NT2/D1 (cell line): ENCODE results near the gene TOMM20.

Experiments
- SUZ12 ChIP-seq: IDR thresholded peaks from 2 replicates; pipeline ENCODE4 v1.6.1; 2011; ENCODE audit not compliant: insufficient read length, insufficient read depth; ENCODE audit errors: extremely low read depth
- YY1 ChIP-seq: IDR thresholded peaks from 2 replicates; pipeline ENCODE4 v1.6.1; 2011; ENCODE audit not compliant: insufficient read length, insufficient read depth
- ZNF274 ChIP-seq: IDR thresholded peaks from 2 replicates; pipeline ENCODE4 v1.6.1; 2011; ENCODE audit warnings: mild to moderate bottlenecking, low read depth, low read length

DNA sequence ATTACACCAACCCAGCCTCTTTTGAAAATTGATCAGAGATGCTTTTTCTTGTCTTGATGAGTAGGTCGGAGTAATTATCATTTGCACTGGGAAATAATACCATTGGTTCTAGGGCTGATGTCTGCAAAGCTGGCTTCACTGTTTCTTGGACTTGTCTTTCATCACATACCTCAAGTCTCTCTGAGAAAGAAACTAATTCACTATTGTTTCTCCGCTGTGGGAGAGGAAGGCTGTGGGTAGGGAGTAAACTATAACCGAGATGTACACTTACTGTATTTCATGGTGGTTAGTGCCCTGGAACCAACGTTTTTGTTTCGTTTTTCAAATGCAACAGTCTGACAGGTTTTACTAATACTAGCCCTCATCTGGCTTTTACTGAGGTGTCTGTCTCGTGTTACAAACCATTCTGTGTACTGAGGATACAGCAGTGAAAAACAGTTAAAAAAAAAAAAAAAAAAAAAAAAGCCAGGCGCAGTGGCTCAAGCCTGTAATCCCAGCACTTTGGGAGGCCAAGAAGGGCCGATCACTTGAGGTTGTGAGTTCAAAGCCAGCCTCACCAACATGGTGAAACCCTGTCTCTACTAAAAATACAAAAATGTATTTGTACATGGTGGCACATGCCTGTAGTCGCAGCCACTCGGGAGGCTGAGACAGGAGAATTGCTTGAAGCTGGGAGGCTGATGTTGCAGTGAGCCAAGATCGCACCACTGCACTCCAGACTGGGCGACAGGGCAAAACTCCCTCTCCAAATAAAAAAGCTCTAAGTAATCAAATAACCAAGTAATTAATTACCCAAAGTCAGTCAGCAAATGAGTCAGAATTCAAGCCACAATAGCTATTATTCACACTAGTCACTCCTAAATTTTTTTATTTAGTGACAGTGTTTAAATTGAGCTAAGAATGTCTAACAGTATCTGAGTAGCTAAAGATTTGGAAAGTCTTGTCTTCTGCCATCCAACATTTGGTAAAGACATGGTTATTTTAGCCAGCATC, 23.3 kb downstream of the TOMM20 start:
- TF ChIP-seq SUZ12 (no peak), YY1 (no peak), ZNF274 (no peak)
